HG02970 (cell line): ENCODE results near the gene SH3GLB1.

Experiments
- ATAC-seq: cut with Tn5 transposase; IDR thresholded peaks from one replicate; pipeline ENCODE4 v1.9.1; 2021; ENCODE audit warnings: mild to moderate bottlenecking, moderate library complexity, moderate number of reproducible peaks; ENCODE audit not compliant: unreplicated experiment, low FRiP score

The SH3GLB1 gene

GRCh38 chr1:86769065-86769464 is 64.7 kb downstream of the SH3GLB1 start:
- no peak for ATAC-seq

GRCh38 chr1:86773341-86774288 is 69.2 kb downstream of the SH3GLB1 start:
- ATAC-seq, result no peak

GRCh38 chr1:86774305-86775295 is 70.2 kb downstream of the SH3GLB1 start:
- peak; percentile 78 for ATAC-seq

GRCh38 chr1:86775395-86775794 is 71.0 kb downstream of the SH3GLB1 start:
- no peak for ATAC-seq

GRCh38 chr1:86776108-86776507 is 71.7 kb downstream of the SH3GLB1 start:
- no peak for ATAC-seq

GRCh38 chr1:86778569-86779239 is 74.3 kb downstream of the SH3GLB1 start:
- ATAC-seq, result no peak

- no peak for ATAC-seq
Observed at GRCh38 chr1:86779308-86780191, 75.2 kb downstream of the SH3GLB1 start.

GRCh38 chr1:86782482-86782881 is 78.1 kb downstream of the SH3GLB1 start:
- no peak for ATAC-seq

GRCh38 chr1:86787621-86788020 is 83.2 kb downstream of the SH3GLB1 start:
- no peak for ATAC-seq

- ATAC-seq, result no peak
Observed at GRCh38 chr1:86788300-86789206, 84.2 kb downstream of the SH3GLB1 start.

GRCh38 chr1:86795316-86795715 is 90.9 kb downstream of the SH3GLB1 start:
- no peak for ATAC-seq
